ENCODE data around the gene IGSF22. TPM values are rescaled to one million over a fixed set of nuclear protein-coding genes. Genes with fewer than 3 reads are reported as not detected.

IGSF22 gene
- total RNA-seq (1 to 10 TPM; 2.0 to 9.4 TPM), total RNA-seq (0.93 to 3.7 reads per million in 2 donors)

- no peak for ATAC-seq
- Mint-ChIP-seq H3K27me3 (no peaks in the 10 kb centered on the region), H3K27ac (no peak within 1 kb of the TSS), H3K36me3 (ENCODE audit: low read depth) (no peaks in the 10 kb centered on the region), H3K4me3 (no peak within 1 kb of the TSS), H3K4me1 (peaks cover 13% of the 10 kb centered on the region)
- H3K9me3 ChIP-seq (ENCODE audit: control insufficient read depth, low read length, poor library complexity, severe bottlenecking) = no peaks in the 10 kb centered on the region
- DNase-seq = no peak
Measured at GRCh38 chr11:18726040-18726439, at the start of gene IGSF22. Gene IGSF22 (minus strand): TSS chr11:18726188. CDS start chr11:18724236, 1,952 bp downstream.

DNA sequence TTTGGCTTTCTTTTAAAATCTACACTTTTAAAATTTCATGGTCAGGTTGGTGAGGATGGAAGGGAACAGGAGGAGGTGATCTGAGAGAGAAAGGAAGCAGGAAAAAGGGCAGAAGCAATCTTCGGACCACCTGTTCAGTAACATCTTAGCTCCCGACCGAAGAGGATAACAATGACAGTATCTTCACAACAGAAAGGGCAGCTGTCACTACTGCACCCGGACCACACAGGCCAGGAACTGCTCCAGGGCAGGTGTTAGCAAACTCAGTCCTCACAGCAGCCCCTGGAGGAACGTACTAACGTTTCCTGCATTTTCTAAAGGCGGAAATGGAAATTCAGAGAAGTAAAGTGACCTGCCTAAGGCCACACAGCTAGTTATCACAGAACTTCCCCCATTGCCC lies 48.8 kb upstream of the IGSF22 start:
- DNase-seq (no peak), ATAC-seq (no peak)
- H3K4me3 Mint-ChIP-seq = no peak overlapping the region
- H3K36me3 Mint-ChIP-seq (ENCODE audit: low read depth) = peaks cover 4% of the 10 kb centered on the region
- peaks cover 9% of the 10 kb centered on the region for H3K4me1 Mint-ChIP-seq
- H3K27ac Mint-ChIP-seq = no peak overlapping the region
- peaks cover 27% of the 10 kb centered on the region for H3K27me3 Mint-ChIP-seq
- no peaks in the 10 kb centered on the region for H3K9me3 ChIP-seq (ENCODE audit: control insufficient read depth, low read length, poor library complexity, severe bottlenecking)

- DNase-seq (no peak), ATAC-seq (no peak)
- Mint-ChIP-seq H3K27ac (no peak overlapping the region), H3K4me1 (peaks cover 7% of the 10 kb centered on the region), H3K27me3 (peaks cover 30% of the 10 kb centered on the region), H3K4me3 (no peak overlapping the region), H3K36me3 (ENCODE audit: low read depth) (peaks cover 6% of the 10 kb centered on the region)
- H3K9me3 ChIP-seq (ENCODE audit: control insufficient read depth, low read length, poor library complexity, severe bottlenecking) = no peaks in the 10 kb centered on the region
Measured at GRCh38 chr11:18773681-18774080, 47.7 kb upstream of the IGSF22 start.

DNA sequence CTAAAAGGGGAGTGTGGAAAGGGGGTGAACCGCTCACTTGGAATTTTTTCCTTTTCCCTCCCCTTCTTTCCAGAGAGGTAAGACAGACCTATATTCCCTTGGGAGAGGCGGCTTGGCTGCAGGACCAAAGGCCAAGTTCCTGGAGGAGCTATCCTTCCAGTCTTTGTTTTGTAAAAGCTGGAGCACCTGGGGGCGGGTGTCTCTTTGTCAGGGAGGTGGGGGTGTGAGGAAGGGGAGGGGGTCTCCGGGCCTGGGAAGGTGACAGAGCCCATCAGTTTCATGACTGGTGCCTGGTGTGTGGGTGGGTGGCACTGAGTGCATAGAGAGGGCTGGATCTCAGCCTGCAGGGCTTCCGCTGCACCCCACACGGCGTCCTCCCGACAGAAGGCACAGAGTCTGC lies 47.1 kb upstream of the IGSF22 start:
- no peaks in the 10 kb centered on the region for H3K9me3 ChIP-seq (ENCODE audit: control insufficient read depth, low read length, poor library complexity, severe bottlenecking)
- ATAC-seq (no peak), DNase-seq (no peak)
- Mint-ChIP-seq H3K4me1 (peaks cover 7% of the 10 kb centered on the region), H3K4me3 (no peak overlapping the region), H3K27me3 (peaks cover 35% of the 10 kb centered on the region), H3K27ac (no peak overlapping the region), H3K36me3 (ENCODE audit: low read depth) (peaks cover 6% of the 10 kb centered on the region)

DNA sequence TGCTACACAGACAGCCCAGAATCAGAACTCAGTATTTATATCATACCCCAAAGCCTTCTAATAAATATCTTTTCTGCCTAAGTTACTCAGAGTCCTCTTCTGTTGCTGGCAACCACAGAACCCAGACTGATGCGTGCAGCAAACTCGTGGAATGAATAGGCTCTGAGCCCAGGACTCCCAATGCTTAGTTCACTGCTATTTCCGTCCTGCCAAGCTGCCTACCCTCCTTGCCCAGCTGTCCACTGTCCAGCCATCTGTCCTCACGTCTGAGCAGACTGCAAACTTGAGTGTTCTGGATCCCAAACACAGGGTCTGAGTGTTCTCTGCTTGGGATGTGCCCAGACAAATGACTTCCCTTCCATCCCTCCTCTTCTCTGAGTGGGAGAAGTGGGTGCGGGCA lies 46.2 kb upstream of the IGSF22 start:
- no peaks in the 10 kb centered on the region for H3K9me3 ChIP-seq (ENCODE audit: control insufficient read depth, low read length, poor library complexity, severe bottlenecking)
- H3K4me1 Mint-ChIP-seq = peaks cover 5% of the 10 kb centered on the region
- ATAC-seq = no peak
- peaks cover 36% of the 10 kb centered on the region for H3K27me3 Mint-ChIP-seq
- no peak overlapping the region for H3K4me3 Mint-ChIP-seq
- no peak overlapping the region for H3K27ac Mint-ChIP-seq
- H3K36me3 Mint-ChIP-seq (ENCODE audit: low read depth) = peaks cover 6% of the 10 kb centered on the region
- DNase-seq = no peak

GRCh38 chr11:18771266-18772035 lies 45.5 kb upstream of the IGSF22 start:
- no peak overlapping the region for H3K4me3 Mint-ChIP-seq
- peaks cover 5% of the 10 kb centered on the region for H3K4me1 Mint-ChIP-seq
- DNase-seq = no peak
- H3K27me3 Mint-ChIP-seq = peaks cover 36% of the 10 kb centered on the region
- no peaks in the 10 kb centered on the region for H3K9me3 ChIP-seq (ENCODE audit: control insufficient read depth, low read length, poor library complexity, severe bottlenecking)
- H3K27ac Mint-ChIP-seq = no peak overlapping the region
- no peak for ATAC-seq
- peaks cover 6% of the 10 kb centered on the region for H3K36me3 Mint-ChIP-seq (ENCODE audit: low read depth)

GRCh38 chr11:18770479-18771125 lies 44.6 kb upstream of the IGSF22 start:
- H3K9me3 ChIP-seq (ENCODE audit: control insufficient read depth, low read length, poor library complexity, severe bottlenecking) = no peaks in the 10 kb centered on the region
- no peak for ATAC-seq
- DNase-seq = no peak
- H3K4me3 Mint-ChIP-seq = no peak overlapping the region
- H3K36me3 Mint-ChIP-seq (ENCODE audit: low read depth) = peaks cover 6% of the 10 kb centered on the region
- no peak overlapping the region for H3K27ac Mint-ChIP-seq
- peaks cover 5% of the 10 kb centered on the region for H3K4me1 Mint-ChIP-seq
- H3K27me3 Mint-ChIP-seq = peaks cover 40% of the 10 kb centered on the region

DNA sequence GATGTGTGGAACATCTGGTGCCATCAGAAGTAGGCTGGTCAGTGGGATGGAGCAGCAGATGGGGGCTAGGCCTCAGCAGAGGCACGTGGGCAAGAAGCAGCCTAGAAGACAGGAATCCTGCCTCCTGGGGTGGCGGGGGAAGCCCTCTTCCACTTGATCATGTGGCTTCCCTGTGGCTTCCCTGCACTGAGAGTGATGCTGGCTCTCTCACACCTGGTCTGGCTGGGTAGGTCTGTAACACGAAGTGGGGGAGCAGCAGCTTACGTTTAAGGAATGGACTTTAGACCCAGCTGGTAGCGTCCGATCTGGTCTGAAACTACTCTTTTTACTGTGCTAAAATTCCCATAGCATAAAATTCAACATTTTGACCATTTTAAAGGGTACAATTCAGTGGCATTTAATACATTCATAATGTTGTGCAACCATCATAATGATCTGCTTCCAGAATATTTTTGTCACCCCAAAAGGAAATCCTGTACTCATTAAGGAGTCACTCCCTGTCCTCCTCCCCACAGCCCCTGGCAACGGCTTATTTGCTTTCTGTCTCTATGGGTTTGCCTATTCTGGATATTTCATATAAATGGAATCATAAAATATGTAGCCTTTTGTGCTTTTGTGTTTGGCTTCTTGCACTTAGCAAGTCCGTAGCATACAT lies 43.9 kb upstream of the IGSF22 start:
- Mint-ChIP-seq H3K4me3 (no peak overlapping the region), H3K27me3 (peaks cover 45% of the 10 kb centered on the region), H3K27ac (no peak overlapping the region), H3K4me1 (peaks cover 2% of the 10 kb centered on the region), H3K36me3 (ENCODE audit: low read depth) (peaks cover 6% of the 10 kb centered on the region)
- ATAC-seq (no peak), DNase-seq (no peak)
- H3K9me3 ChIP-seq (ENCODE audit: control insufficient read depth, low read length, poor library complexity, severe bottlenecking) = no peaks in the 10 kb centered on the region

GRCh38 chr11:18768978-18769377 lies 43.0 kb upstream of the IGSF22 start:
- no peak for ATAC-seq
- Mint-ChIP-seq H3K4me1 (peaks cover 5% of the 10 kb centered on the region), H3K27me3 (peaks cover 45% of the 10 kb centered on the region), H3K4me3 (no peak overlapping the region), H3K36me3 (ENCODE audit: low read depth) (peaks cover 6% of the 10 kb centered on the region), H3K27ac (no peak overlapping the region)
- no peaks in the 10 kb centered on the region for H3K9me3 ChIP-seq (ENCODE audit: control insufficient read depth, low read length, poor library complexity, severe bottlenecking)
- no peak for DNase-seq

DNA sequence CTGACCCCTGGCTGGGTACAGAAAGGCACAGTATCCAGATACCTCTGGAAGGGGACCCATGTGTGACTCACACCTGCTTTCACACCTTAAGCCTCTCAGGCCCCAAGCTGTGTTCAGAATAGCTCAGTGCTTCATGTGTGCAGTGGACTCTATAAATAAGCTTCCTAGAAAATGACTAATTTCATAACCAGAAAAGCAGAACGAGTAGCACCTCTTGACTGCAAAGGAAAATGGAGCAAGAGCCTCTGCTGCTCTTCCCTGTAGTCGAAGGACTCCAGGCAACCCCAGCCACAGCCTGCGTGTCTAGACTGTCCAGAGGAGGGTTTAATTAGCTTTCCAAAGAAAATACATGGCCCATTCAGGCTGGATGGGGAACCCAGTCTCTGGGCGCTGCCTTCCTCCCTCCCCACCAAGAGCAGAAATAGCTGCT lies 42.5 kb upstream of the IGSF22 start:
- H3K27ac Mint-ChIP-seq = no peak overlapping the region
- no peak overlapping the region for H3K4me3 Mint-ChIP-seq
- H3K36me3 Mint-ChIP-seq (ENCODE audit: low read depth) = peaks cover 6% of the 10 kb centered on the region
- ATAC-seq = no peak
- H3K4me1 Mint-ChIP-seq = peaks cover 5% of the 10 kb centered on the region
- no peak for DNase-seq
- peaks cover 45% of the 10 kb centered on the region for H3K27me3 Mint-ChIP-seq
- no peaks in the 10 kb centered on the region for H3K9me3 ChIP-seq (ENCODE audit: control insufficient read depth, low read length, poor library complexity, severe bottlenecking)

- no peaks in the 10 kb centered on the region for H3K9me3 ChIP-seq (ENCODE audit: control insufficient read depth, low read length, poor library complexity, severe bottlenecking)
- H3K27me3 Mint-ChIP-seq = peaks cover 30% of the 10 kb centered on the region
- no peak for DNase-seq
- ATAC-seq = no peak
- no peak overlapping the region for H3K27ac Mint-ChIP-seq
- no peak overlapping the region for H3K4me3 Mint-ChIP-seq
- peaks cover 10% of the 10 kb centered on the region for H3K4me1 Mint-ChIP-seq
- H3K36me3 Mint-ChIP-seq (ENCODE audit: low read depth) = peaks cover 2% of the 10 kb centered on the region
Measured at GRCh38 chr11:18766015-18766414, 40.0 kb upstream of the IGSF22 start.

DNA sequence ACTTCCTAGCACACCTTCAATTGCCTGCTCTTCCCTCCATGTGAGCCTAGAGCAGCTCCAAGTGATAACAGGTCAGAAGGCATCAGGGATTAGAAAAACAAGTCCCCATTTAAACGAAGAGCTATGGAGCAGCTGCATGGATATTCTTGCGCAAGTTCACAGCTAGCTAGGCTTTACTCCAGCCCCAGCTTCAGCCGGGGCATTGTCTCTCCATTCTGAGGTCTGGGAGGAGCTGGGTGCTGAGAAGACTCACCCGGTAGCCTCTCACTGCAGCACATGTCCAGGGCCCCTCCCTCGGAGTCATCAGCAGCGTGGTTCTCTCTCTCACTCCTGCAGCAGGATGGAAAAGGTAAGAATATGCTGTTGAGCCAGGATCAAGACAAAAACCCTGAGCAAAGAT lies 39.6 kb upstream of the IGSF22 start:
- Mint-ChIP-seq H3K36me3 (ENCODE audit: low read depth) (peaks cover 2% of the 10 kb centered on the region), H3K4me3 (no peak overlapping the region), H3K4me1 (peaks cover 10% of the 10 kb centered on the region), H3K27me3 (peaks cover 25% of the 10 kb centered on the region), H3K27ac (no peak overlapping the region)
- H3K9me3 ChIP-seq (ENCODE audit: control insufficient read depth, low read length, poor library complexity, severe bottlenecking) = no peaks in the 10 kb centered on the region
- DNase-seq = no peak
- no peak for ATAC-seq

GRCh38 chr11:18761741-18762140 lies 35.8 kb upstream of the IGSF22 start:
- H3K9me3 ChIP-seq (ENCODE audit: control insufficient read depth, low read length, poor library complexity, severe bottlenecking) = no peaks in the 10 kb centered on the region
- H3K4me1 Mint-ChIP-seq = peaks cover 10% of the 10 kb centered on the region
- no peak overlapping the region for H3K4me3 Mint-ChIP-seq
- DNase-seq (no peak), ATAC-seq (no peak)
- H3K27ac Mint-ChIP-seq = no peak overlapping the region
- no peaks in the 10 kb centered on the region for H3K36me3 Mint-ChIP-seq (ENCODE audit: low read depth)
- H3K27me3 Mint-ChIP-seq = peaks cover 21% of the 10 kb centered on the region

All from T-helper 17 cell (primary cell).